Stimulated activated CD4-positive, alpha-beta T cell treated with anti-CD3 and anti-CD28 coated beads, TNF-alpha, amount 100 ng/mL, for 1 hour (primary cell): ENCODE data around the gene RPL21.
"Not testable (repeated sequence)": the region's sequence is repeated elsewhere in the genome, so short reads cannot be mapped to it uniquely, and the experiment has no call there.

Source experiments
- DNase-seq, 3 donors: peaks; one replicate each; pipeline ENCODE4 v3.0.0-alpha.2; 2020; ENCODE audit warnings: low read depth in 3 of 3, low spot score in 1 of 3

The RPL21 gene

GRCh38 chr13:27288392-27288791 lies 37.0 kb downstream of the RPL21 start:
- DNase-seq = no peak

GRCh38 chr13:27289011-27289665 lies 37.8 kb downstream of the RPL21 start:
- DNase-seq = no peak

- DNase-seq = no peak
Observed at GRCh38 chr13:27290715-27291114, 39.4 kb downstream of the RPL21 start.

- not testable (repeated sequence) for DNase-seq
Observed at GRCh38 chr13:27291967-27292366, 40.6 kb downstream of the RPL21 start.

GRCh38 chr13:27293076-27293691 lies 41.8 kb downstream of the RPL21 start:
- DNase-seq = no peak

GRCh38 chr13:27293873-27294515 lies 42.6 kb downstream of the RPL21 start:
- DNase-seq = no peak

GRCh38 chr13:27295096-27295495 lies 43.7 kb downstream of the RPL21 start:
- peak in 1 of 3 donors; percentile 37 for DNase-seq

GRCh38 chr13:27295660-27296059 lies 44.3 kb downstream of the RPL21 start:
- no peak for DNase-seq

GRCh38 chr13:27296496-27296895 lies 45.1 kb downstream of the RPL21 start:
- DNase-seq = no peak

- no peak for DNase-seq
Observed at GRCh38 chr13:27298849-27299248, 47.5 kb downstream of the RPL21 start.

- DNase-seq = not testable (repeated sequence)
Observed at GRCh38 chr13:27300406-27300805, 49.0 kb downstream of the RPL21 start.

- no peak for DNase-seq
Observed at GRCh38 chr13:27300941-27301586, 49.7 kb downstream of the RPL21 start.

GRCh38 chr13:27302643-27303262 lies 51.4 kb downstream of the RPL21 start:
- no peak for DNase-seq

- no peak for DNase-seq
Observed at GRCh38 chr13:27304099-27304498, 52.7 kb downstream of the RPL21 start.

GRCh38 chr13:27304611-27305010 lies 53.3 kb downstream of the RPL21 start:
- no peak for DNase-seq
